8988T (cell line): ENCODE results near the gene OR52N1.

Source experiments
- DNase-seq: peaks from one replicate; pipeline ENCODE4 v3.0.0; 2011

Gene OR52N1

GRCh38 chr11:5791165-5791564 lies at the start of gene OR52N1:
TSS of gene OR52N1 (minus strand) at chr11:5791265. CDS start at chr11:5788816, 2,449 bp downstream.
- no peak for DNase-seq

GRCh38 chr11:5837695-5838094 lies 46.6 kb upstream of the OR52N1 start:
- no peak for DNase-seq

- DNase-seq, result no peak
These were observed 42.4 kb upstream of the OR52N1 start for GRCh38 chr11:5833446-5833845.

- DNase-seq, result no peak
These were observed 40.2 kb upstream of the OR52N1 start for GRCh38 chr11:5831196-5831829.

GRCh38 chr11:5818245-5818886 lies 27.3 kb upstream of the OR52N1 start:
- no peak for DNase-seq

GRCh38 chr11:5815534-5815933 lies 24.5 kb upstream of the OR52N1 start:
- DNase-seq, result no peak

GRCh38 chr11:5809905-5810795 lies 19.1 kb upstream of the OR52N1 start:
- DNase-seq, result no peak

GRCh38 chr11:5809122-5809519 lies 18.1 kb upstream of the OR52N1 start:
- no peak for DNase-seq

- no peak for DNase-seq
These were observed 17.5 kb upstream of the OR52N1 start, which contains the start of gene OR52N2 for GRCh38 chr11:5808500-5809121. TSS of gene OR52N2 (plus strand) at chr11:5808924. CDS start at chr11:5820336, 11,412 bp downstream.

GRCh38 chr11:5807580-5807979 lies 16.5 kb upstream of the OR52N1 start:
- DNase-seq, result no peak

- DNase-seq, result no peak
These were observed 12.9 kb upstream of the OR52N1 start for GRCh38 chr11:5803982-5804381.

- DNase-seq, result no peak
These were observed 5.5 kb upstream of the OR52N1 start for GRCh38 chr11:5796541-5796940.

- DNase-seq, result no peak
These were observed 7.8 kb downstream of the OR52N1 start, which contains the start of gene OR52N5 for GRCh38 chr11:5783255-5783654. TSS of gene OR52N5 (minus strand) at chr11:5783355. CDS start at chr11:5778634, 4,721 bp downstream.

- no peak for DNase-seq
These were observed 24.0 kb downstream of the OR52N1 start for GRCh38 chr11:5767056-5767455.

- no peak for DNase-seq
These were observed 37.1 kb downstream of the OR52N1 start, which contains the start of gene OR52N4 for GRCh38 chr11:5753943-5754342. TSS of gene OR52N4 (plus strand) at chr11:5754243. CDS start at chr11:5754741, 498 bp downstream.

GRCh38 chr11:5749836-5750235 lies 41.2 kb downstream of the OR52N1 start:
- DNase-seq, result no peak

GRCh38 chr11:5746614-5747013 lies 44.5 kb downstream of the OR52N1 start:
- no peak for DNase-seq

GRCh38 chr11:5738431-5738830 lies 52.6 kb downstream of the OR52N1 start:
- no peak for DNase-seq

GRCh38 chr11:5737670-5738392 lies 53.2 kb downstream of the OR52N1 start:
- DNase-seq, result no peak

- no peak for DNase-seq
These were observed 54.0 kb downstream of the OR52N1 start for GRCh38 chr11:5737091-5737490.
